HepG2 (cell line): ENCODE data around the gene MEGF6.

Source experiments
- CC2D1A ChIP-seq: sonication (generic); formaldehyde crosslinking; IDR thresholded peaks from 2 replicates; pipeline ENCODE4 v1.8.1; 2023; ENCODE audit warnings: mild to moderate bottlenecking, missing genetic modification reagents
- CHD4 ChIP-seq: fragments of 200-600 bp; sonication (generic); IDR thresholded peaks from 2 replicates; pipeline ENCODE4 v1.7.0; 2017; ENCODE audit warnings: mild to moderate bottlenecking, low read length, borderline replicate concordance
- HDAC2 ChIP-seq: sonication (generic); formaldehyde crosslinking; IDR thresholded peaks from 2 replicates; pipeline ENCODE4 v1.4.0; 2020; ENCODE audit warnings: missing genetic modification reagents
- JUN ChIP-seq: sonication (generic); formaldehyde crosslinking; IDR thresholded peaks from 2 replicates; pipeline ENCODE4 v1.4.0; 2020; ENCODE audit warnings: mild to moderate bottlenecking, missing genetic modification reagents
- TAF1 ChIP-seq: sonication (generic); formaldehyde crosslinking; IDR thresholded peaks from 2 replicates; pipeline ENCODE4 v1.4.0; 2020; ENCODE audit warnings: missing genetic modification reagents
- ZNF207 ChIP-seq: fragments of 450-650 bp; IDR thresholded peaks from 2 replicates; pipeline ENCODE4 v1.6.1; 2016; ENCODE audit warnings: antibody characterized with exemption, borderline replicate concordance
- ZNF350 ChIP-seq: sonication (generic); formaldehyde crosslinking; IDR thresholded peaks from 2 replicates; pipeline ENCODE4 v1.4.0; 2020; ENCODE audit warnings: mild to moderate bottlenecking, low read depth, missing genetic modification reagents, borderline replicate concordance
- ZNF607 ChIP-seq: sonication (generic); formaldehyde crosslinking; IDR thresholded peaks from 2 replicates; pipeline ENCODE4 v1.5.1; 2020; ENCODE audit warnings: missing genetic modification reagents, mild to moderate bottlenecking, borderline replicate concordance
- ZSCAN5A ChIP-seq: sonication (generic); formaldehyde crosslinking; IDR thresholded peaks from 2 replicates; pipeline ENCODE4 v1.8.0; 2022; ENCODE audit warnings: mild to moderate bottlenecking, missing genetic modification reagents, borderline replicate concordance

- no peak for TF ChIP-seq ZNF607 (CRISPR knock-in tag)
- TF ChIP-seq TAF1 = no peak
- TF ChIP-seq CHD4 = no peak
- no peak for TF ChIP-seq ZNF350 (CRISPR knock-in tag)
- no peak for TF ChIP-seq ZNF207
- no peak for TF ChIP-seq HDAC2
- TF ChIP-seq CC2D1A (CRISPR knock-in tag) = no peak
- no peak for TF ChIP-seq JUN (CRISPR knock-in tag)
- TF ChIP-seq ZSCAN5A (CRISPR knock-in tag) = no peak
These were observed 5.6 kb upstream of the MEGF6 start for GRCh38 chr1:3616861-3617260.
